MCF 10A (cell line): ENCODE data around the gene ABLIM3. TPM values are rescaled to one million over a fixed set of nuclear protein-coding genes. Genes with fewer than 3 reads are reported as not detected.
A peak's percentile ranks its signal among the peaks of the same experiment; 100 is the strongest.

Experiments used
- BruUV-seq: library from RNA; stranded (reverse); fragments of 400-500 nt; replicated peaks from 2 replicates; lab custom pipeline; 2021; lab: Mats Ljungman, UMichigan
- CTCF ChIA-PET: fragments of 300-600 bp; sonication (Branson Sonifier 250); formaldehyde crosslinking; extraction: SDS; loops from one replicate; lab custom pipeline; 2021; ENCODE audit warnings: antibody characterized with exemption, inconsistent platforms; lab: Yijun Ruan, JAX
- POLR2A ChIA-PET: fragments of 300-600, 350-650 bp; sonication (Branson Sonifier 250); formaldehyde crosslinking; extraction: SDS; loops from one replicate; lab custom pipeline; 2020; ENCODE audit warnings: antibody characterized with exemption, inconsistent platforms; lab: Yijun Ruan, JAX
- DNase-seq: peaks from one replicate; pipeline ENCODE4 v3.0.0-alpha.2; 2018; ENCODE audit not compliant: unreplicated experiment
- H3K27ac Mint-ChIP-seq: one replicate; pipeline ENCODE4 v1.8.0; 2022; ENCODE audit warnings: mild to moderate bottlenecking, low read depth, mixed read lengths; ENCODE audit not compliant: unreplicated experiment
- H3K27me3 Mint-ChIP-seq: one replicate; pipeline ENCODE4 v1.8.0; 2022; ENCODE audit warnings: mixed read lengths; ENCODE audit not compliant: insufficient read depth, unreplicated experiment
- H3K36me3 Mint-ChIP-seq: one replicate; pipeline ENCODE4 v1.8.0; 2022; ENCODE audit warnings: mild to moderate bottlenecking, moderate library complexity, mixed read lengths; ENCODE audit not compliant: insufficient read depth, unreplicated experiment
- H3K4me1 Mint-ChIP-seq: one replicate; pipeline ENCODE4 v1.8.0; 2022; ENCODE audit warnings: mixed read lengths; ENCODE audit not compliant: insufficient read depth, unreplicated experiment
- H3K4me3 Mint-ChIP-seq: one replicate; pipeline ENCODE4 v1.8.0; 2022; ENCODE audit warnings: mild to moderate bottlenecking, moderate library complexity, mixed read lengths; ENCODE audit not compliant: unreplicated experiment
- H3K9me3 Mint-ChIP-seq: one replicate; pipeline ENCODE4 v1.8.0; 2022; ENCODE audit warnings: mixed read lengths; ENCODE audit not compliant: unreplicated experiment
- CTCF ChIP-seq: fragments of 200-600 bp; IDR thresholded peaks from one replicate; pipeline ENCODE4 v1.8.0; 2022; ENCODE audit warnings: antibody characterized with exemption, mild to moderate bottlenecking; ENCODE audit not compliant: unreplicated experiment
- intact Hi-C: fragments of 100-400 bp; cut with micrococcal nuclease; formaldehyde crosslinking; loops from 2 replicates; pipeline ENCODE4 v1.14.1; 2022
- total RNA-seq: library from RNA; stranded (reverse); gene quantifications from 2 replicates; pipeline ENCODE4 v1.2.3, GENCODE V29; 2022

Gene ABLIM3
- total RNA-seq, 1 experiment from 2014 or later: 168 TPM

- H3K4me3 Mint-ChIP-seq: no peak overlapping the region
- H3K27me3 Mint-ChIP-seq: no peaks in the 10 kb centered on the region
- H3K27ac Mint-ChIP-seq: no peak overlapping the region
- peaks cover 9% of the 10 kb centered on the region for H3K4me1 Mint-ChIP-seq
- BruUV-seq: no TSS peak
- intact Hi-C loops: no loop called here
- CTCF ChIA-PET: interaction anchor here (0.6 to 3.3 kb wide), 11 partner anchors 11 to 324 kb away, joined by 3 to 15 read pairs (median 3); no protein-coding TSS in a partner anchor
- no peak for DNase-seq
- no peaks in the 10 kb centered on the region for H3K9me3 Mint-ChIP-seq
- no peaks in the 10 kb centered on the region for H3K36me3 Mint-ChIP-seq
- POLR2A ChIA-PET: interaction anchor here (1.1 to 1.5 kb wide), 4 partner anchors 10 to 25 kb away, joined by 3 to 5 read pairs (median 4); no protein-coding TSS in a partner anchor
- TF ChIP-seq CTCF: no peak
Measured at GRCh38 chr5:149294872-149295829, 153.9 kb downstream of the ABLIM3 start.

GRCh38 chr5:149297340-149298025 is 156.2 kb downstream of the ABLIM3 start:
- no TSS peak for BruUV-seq
- no peak for TF ChIP-seq CTCF
- H3K27ac Mint-ChIP-seq: no peak overlapping the region
- peaks cover 5% of the 10 kb centered on the region for H3K36me3 Mint-ChIP-seq
- H3K4me1 Mint-ChIP-seq: peaks cover 9% of the 10 kb centered on the region
- H3K27me3 Mint-ChIP-seq: no peaks in the 10 kb centered on the region
- DNase-seq: no peak
- POLR2A ChIA-PET: interaction anchor here (0.6 to 3.3 kb wide), 6 partner anchors 11 to 265 kb away, joined by 3 to 18 read pairs (median 4); partner anchors contain the start of gene GRPEL2
- intact Hi-C loops: no loop called here
- H3K9me3 Mint-ChIP-seq: no peaks in the 10 kb centered on the region
- no peak overlapping the region for H3K4me3 Mint-ChIP-seq
- CTCF ChIA-PET: interaction anchor here (0.5 to 4.6 kb wide), 11 partner anchors 10 to 295 kb away, joined by 3 to 18 read pairs (median 4); no protein-coding TSS in a partner anchor

GRCh38 chr5:149298163-149298562 is 156.9 kb downstream of the ABLIM3 start:
- Mint-ChIP-seq H3K36me3 (peaks cover 6% of the 10 kb centered on the region), H3K27me3 (no peaks in the 10 kb centered on the region), H3K9me3 (no peaks in the 10 kb centered on the region), H3K4me1 (peaks cover 9% of the 10 kb centered on the region), H3K4me3 (no peak overlapping the region), H3K27ac (peak overlapping the region; percentile 37)
- no peak for DNase-seq
- intact Hi-C loops: no loop called here
- ChIA-PET CTCF (interaction anchor here (0.6 to 4.6 kb wide), 11 partner anchors 9 to 992 kb away, joined by 3 to 18 read pairs (median 6); no protein-coding TSS in a partner anchor), POLR2A (interaction anchor here (1.1 to 3.3 kb wide), 2 partner anchors 11 to 47 kb away, joined by 6 to 18 read pairs; partner anchors contain the start of gene GRPEL2)
- no peak for TF ChIP-seq CTCF
- BruUV-seq: no TSS peak
